ENCODE results near the gene QRSL1. TPM values are rescaled to one million over a fixed set of nuclear protein-coding genes. Genes with fewer than 3 reads are reported as not detected.

QRSL1 gene
- total RNA-seq, 1 donor: 16.0 TPM

- no peak for TF ChIP-seq CTCF (IDR thresholded peaks at IDR 0.05; ENCODE audit: insufficient read depth, low read depth, low read length)
- DNase-seq (ENCODE audit: low read depth): no peak
Measured at GRCh38 chr6:106614592-106615257, 14.7 kb upstream of the QRSL1 start.

GRCh38 chr6:106617302-106617701 lies 12.1 kb upstream of the QRSL1 start:
- no peak for DNase-seq (ENCODE audit: low read depth)
- H3K4me3 ChIP-seq (ENCODE audit: low read depth, low read length): no peak overlapping the region
- TF ChIP-seq CTCF (IDR thresholded peaks at IDR 0.05; ENCODE audit: insufficient read depth, low read depth, low read length): no peak

More at GRCh38 chr6:106614592-106615257, 14.7 kb upstream of the QRSL1 start:
- H3K4me3 ChIP-seq (ENCODE audit: low read depth, low read length): no peak overlapping the region

- no peak for DNase-seq (ENCODE audit: low read depth)
- no peak for TF ChIP-seq CTCF (IDR thresholded peaks at IDR 0.05; ENCODE audit: insufficient read depth, low read depth, low read length)
- no peak overlapping the region for H3K4me3 ChIP-seq (ENCODE audit: low read depth, low read length)
Measured at GRCh38 chr6:106617857-106618256, 11.5 kb upstream of the QRSL1 start.

- no peak for DNase-seq (ENCODE audit: low read depth)
- no peak overlapping the region for H3K4me3 ChIP-seq (ENCODE audit: low read depth, low read length)
- TF ChIP-seq CTCF (IDR thresholded peaks at IDR 0.05; ENCODE audit: insufficient read depth, low read depth, low read length): no peak
Measured at GRCh38 chr6:106618324-106618723, 11.1 kb upstream of the QRSL1 start.

DNA sequence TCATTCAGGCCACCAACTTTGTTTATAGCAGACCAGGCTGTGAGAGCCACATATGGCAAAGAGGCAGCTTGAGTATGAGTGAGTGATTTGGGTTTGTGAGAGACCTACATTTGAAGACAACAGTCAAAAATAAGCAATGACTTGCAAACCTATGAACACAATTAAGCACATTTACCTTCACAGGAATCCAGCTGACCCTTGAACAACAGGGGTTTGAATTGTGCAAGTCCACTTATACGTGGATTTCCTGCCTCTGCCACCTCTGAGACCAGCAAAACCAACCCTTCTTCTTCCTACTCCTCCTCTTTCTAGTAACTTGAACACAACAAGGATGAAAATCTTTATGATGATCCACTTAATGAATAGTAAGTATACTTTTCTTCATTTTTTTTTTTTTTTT lies 10.2 kb upstream of the QRSL1 start:
- H3K4me3 ChIP-seq (ENCODE audit: low read depth, low read length): no peak overlapping the region
- TF ChIP-seq CTCF (IDR thresholded peaks at IDR 0.05; ENCODE audit: insufficient read depth, low read depth, low read length): no peak
- no peak for DNase-seq (ENCODE audit: low read depth)

DNA sequence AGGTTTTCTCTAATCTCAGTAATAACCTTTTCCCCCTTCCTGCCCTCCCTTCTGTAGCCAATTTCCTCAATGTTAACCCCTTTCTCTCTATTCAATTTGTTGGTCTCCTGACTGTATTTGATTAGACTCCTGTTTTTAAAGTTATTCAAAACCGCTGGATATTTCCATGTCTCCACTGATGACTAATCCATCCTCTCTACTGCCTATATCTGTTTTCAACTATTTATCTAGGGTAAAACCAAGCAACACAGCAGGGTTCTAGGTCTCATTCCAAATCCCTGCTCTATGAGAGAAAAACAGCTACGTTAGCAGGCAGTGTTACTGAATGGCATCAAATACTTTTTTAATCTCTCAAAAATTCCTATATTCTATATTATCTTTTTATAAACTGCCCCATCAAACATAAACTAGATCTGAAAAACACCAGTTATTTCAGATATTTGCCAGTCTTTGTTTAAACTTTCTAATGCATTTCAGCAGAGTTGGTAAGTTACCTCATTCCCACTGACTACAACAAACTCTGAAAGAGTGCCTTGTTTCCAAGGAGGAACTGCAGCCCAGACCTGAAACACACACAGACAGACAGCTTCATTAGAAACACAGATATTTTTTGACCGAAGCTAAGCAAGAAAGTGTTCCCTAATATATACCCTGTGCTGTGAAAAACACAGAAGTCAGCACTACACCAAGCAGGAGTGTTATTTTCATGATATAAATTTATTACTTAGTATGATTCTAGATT lies 8.3 kb upstream of the QRSL1 start:
- no peak for DNase-seq (ENCODE audit: low read depth)
- H3K4me3 ChIP-seq (ENCODE audit: low read depth, low read length): no peak overlapping the region
- no peak for TF ChIP-seq CTCF (IDR thresholded peaks at IDR 0.05; ENCODE audit: insufficient read depth, low read depth, low read length)
